PC-9 (cell line): ENCODE measurements around the gene SPAST.

Experiments used
- EZH2 ChIP-seq: fragments of 200-600 bp; sonication (generic); IDR thresholded peaks from 2 replicates; pipeline ENCODE4 v1.8.0; 2017; ENCODE audit warnings: antibody characterized with exemption, low read depth
- TF ChIP-seq, protein P1 (sequence below): fragments of 200-600 bp; sonication (generic); conservative IDR thresholded peaks from 2 replicates; pipeline ENCODE4 v1.6.1; 2017; ENCODE audit warnings: mixed run types, antibody characterized with exemption, mild to moderate bottlenecking, moderate library complexity

- TF ChIP-seq, protein P1, sequence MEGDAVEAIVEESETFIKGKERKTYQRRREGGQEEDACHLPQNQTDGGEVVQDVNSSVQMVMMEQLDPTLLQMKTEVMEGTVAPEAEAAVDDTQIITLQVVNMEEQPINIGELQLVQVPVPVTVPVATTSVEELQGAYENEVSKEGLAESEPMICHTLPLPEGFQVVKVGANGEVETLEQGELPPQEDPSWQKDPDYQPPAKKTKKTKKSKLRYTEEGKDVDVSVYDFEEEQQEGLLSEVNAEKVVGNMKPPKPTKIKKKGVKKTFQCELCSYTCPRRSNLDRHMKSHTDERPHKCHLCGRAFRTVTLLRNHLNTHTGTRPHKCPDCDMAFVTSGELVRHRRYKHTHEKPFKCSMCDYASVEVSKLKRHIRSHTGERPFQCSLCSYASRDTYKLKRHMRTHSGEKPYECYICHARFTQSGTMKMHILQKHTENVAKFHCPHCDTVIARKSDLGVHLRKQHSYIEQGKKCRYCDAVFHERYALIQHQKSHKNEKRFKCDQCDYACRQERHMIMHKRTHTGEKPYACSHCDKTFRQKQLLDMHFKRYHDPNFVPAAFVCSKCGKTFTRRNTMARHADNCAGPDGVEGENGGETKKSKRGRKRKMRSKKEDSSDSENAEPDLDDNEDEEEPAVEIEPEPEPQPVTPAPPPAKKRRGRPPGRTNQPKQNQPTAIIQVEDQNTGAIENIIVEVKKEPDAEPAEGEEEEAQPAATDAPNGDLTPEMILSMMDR, result no peak
- TF ChIP-seq EZH2, result no peak
Measured at GRCh38 chr2:32118055-32118454, 54.7 kb downstream of the SPAST start.
